Measurements from ENCODE around the gene TTC23.

TTC23 gene

DNA sequence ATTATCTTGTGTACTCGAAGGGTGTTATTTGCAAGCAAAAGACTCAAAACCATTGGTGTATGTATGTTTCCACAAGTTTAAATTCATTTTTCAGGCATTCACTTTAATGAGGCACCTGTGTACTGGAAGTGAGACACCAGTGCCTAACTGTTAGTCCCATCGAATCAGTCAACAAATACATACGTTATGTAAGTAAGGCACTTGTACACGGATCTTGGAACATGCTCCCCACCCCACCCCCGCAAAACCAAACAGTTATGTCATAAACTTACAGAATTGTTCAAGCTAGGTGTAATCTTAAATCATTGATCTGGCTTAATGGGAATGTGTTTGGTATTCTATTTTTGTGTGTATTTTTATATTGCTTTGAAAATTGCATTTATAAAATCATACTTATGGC, 19.1 kb upstream of the TTC23 start:
- Histone ChIP-seq H3K9ac (ENCODE audit: low read depth, low read length) (no peak overlapping the region), H3K4me3 (ENCODE audit: low read depth, low read length) (no peak overlapping the region), H3K36me3 (ENCODE audit: control insufficient read depth, insufficient read depth, low read length) (no peaks in the 10 kb centered on the region), H3K27me3 (ENCODE audit: control insufficient read depth, insufficient read depth, low read length) (no peaks in the 10 kb centered on the region), H3K9me3 (ENCODE audit: control insufficient read depth, insufficient read depth, low read length) (no peaks in the 10 kb centered on the region), H3K4me1 (ENCODE audit: control insufficient read depth, insufficient read depth, low read length) (no peaks in the 10 kb centered on the region)

DNA sequence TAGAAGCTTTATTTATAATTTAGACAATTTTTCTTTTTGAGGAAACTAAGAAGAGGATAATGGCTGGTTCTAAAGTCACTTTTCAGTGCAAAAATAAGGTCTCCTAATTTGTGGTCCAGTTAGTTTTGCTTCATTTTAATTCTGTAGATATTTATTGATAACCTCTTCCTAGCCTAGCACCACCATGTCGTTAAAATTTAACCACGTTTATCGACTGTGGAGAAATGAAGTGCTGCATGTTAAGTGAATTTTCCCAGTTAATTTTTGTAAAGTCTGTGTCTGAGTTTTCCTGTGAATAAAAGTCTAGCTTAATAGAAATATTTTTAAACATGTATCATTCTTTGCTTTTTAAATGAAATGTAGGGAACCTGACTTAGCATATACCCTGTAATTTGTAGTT, 18.6 kb upstream of the TTC23 start:
- Histone ChIP-seq H3K36me3 (ENCODE audit: control insufficient read depth, insufficient read depth, low read length) (no peaks in the 10 kb centered on the region), H3K9ac (ENCODE audit: low read depth, low read length) (no peak overlapping the region), H3K27me3 (ENCODE audit: control insufficient read depth, insufficient read depth, low read length) (no peaks in the 10 kb centered on the region), H3K4me3 (ENCODE audit: low read depth, low read length) (no peak overlapping the region), H3K9me3 (ENCODE audit: control insufficient read depth, insufficient read depth, low read length) (no peaks in the 10 kb centered on the region), H3K4me1 (ENCODE audit: control insufficient read depth, insufficient read depth, low read length) (no peaks in the 10 kb centered on the region)

DNA sequence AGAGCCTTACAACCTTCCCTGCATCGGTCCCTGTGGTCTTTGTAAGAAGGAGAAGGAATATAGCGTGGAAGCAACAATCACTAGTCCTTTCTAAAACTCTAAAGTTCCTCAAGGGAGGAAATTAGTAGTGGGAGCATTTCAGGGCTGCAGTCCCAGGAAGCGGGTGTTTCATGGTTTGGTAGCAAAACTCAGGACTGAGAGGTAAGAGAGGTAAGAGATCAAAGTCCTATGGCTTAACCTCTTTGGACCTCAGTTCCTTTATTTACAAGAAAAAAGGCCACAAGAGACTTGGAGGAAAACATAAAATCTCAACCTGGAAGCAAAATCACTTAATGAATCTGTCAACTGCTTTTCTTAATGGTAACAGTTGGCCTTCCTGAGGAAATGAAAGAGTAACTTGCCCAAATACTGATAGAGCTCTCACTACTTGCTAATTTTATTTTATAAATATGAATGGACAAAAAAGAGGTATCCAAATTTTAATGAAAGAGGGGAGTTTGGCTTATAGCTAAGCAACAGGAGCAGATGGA, 16.2 kb upstream of the TTC23 start:
- no peaks in the 10 kb centered on the region for H3K9me3 ChIP-seq (ENCODE audit: control insufficient read depth, insufficient read depth, low read length)
- H3K27me3 ChIP-seq (ENCODE audit: control insufficient read depth, insufficient read depth, low read length): no peaks in the 10 kb centered on the region
- H3K9ac ChIP-seq (ENCODE audit: low read depth, low read length): no peak overlapping the region
- H3K36me3 ChIP-seq (ENCODE audit: control insufficient read depth, insufficient read depth, low read length): no peaks in the 10 kb centered on the region
- no peak overlapping the region for H3K4me3 ChIP-seq (ENCODE audit: low read depth, low read length)
- no peaks in the 10 kb centered on the region for H3K4me1 ChIP-seq (ENCODE audit: control insufficient read depth, insufficient read depth, low read length)

DNA sequence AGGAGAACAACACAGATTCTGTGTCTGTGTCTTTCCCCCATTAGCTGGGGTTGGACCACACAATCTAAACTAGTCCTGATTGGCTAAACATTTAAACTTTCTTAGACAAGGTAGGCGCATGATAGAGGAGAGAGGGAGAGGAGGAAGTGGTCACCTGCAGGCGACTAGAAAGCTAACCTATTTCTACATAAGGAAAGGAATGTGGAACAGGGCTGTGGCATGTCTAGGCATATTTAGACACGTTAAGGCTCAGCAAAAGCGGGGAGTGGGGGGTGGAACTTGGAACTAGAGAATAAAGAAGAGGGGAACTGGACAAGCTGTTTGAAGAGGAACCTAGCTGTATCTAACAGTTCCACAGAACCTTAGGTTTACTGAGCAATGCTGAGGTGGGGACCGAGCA, 14.7 kb upstream of the TTC23 start:
- Histone ChIP-seq H3K9ac (ENCODE audit: low read depth, low read length) (no peak overlapping the region), H3K27me3 (ENCODE audit: control insufficient read depth, insufficient read depth, low read length) (no peaks in the 10 kb centered on the region), H3K4me3 (ENCODE audit: low read depth, low read length) (no peak overlapping the region), H3K9me3 (ENCODE audit: control insufficient read depth, insufficient read depth, low read length) (no peaks in the 10 kb centered on the region), H3K36me3 (ENCODE audit: control insufficient read depth, insufficient read depth, low read length) (no peaks in the 10 kb centered on the region), H3K4me1 (ENCODE audit: control insufficient read depth, insufficient read depth, low read length) (no peaks in the 10 kb centered on the region)

DNA sequence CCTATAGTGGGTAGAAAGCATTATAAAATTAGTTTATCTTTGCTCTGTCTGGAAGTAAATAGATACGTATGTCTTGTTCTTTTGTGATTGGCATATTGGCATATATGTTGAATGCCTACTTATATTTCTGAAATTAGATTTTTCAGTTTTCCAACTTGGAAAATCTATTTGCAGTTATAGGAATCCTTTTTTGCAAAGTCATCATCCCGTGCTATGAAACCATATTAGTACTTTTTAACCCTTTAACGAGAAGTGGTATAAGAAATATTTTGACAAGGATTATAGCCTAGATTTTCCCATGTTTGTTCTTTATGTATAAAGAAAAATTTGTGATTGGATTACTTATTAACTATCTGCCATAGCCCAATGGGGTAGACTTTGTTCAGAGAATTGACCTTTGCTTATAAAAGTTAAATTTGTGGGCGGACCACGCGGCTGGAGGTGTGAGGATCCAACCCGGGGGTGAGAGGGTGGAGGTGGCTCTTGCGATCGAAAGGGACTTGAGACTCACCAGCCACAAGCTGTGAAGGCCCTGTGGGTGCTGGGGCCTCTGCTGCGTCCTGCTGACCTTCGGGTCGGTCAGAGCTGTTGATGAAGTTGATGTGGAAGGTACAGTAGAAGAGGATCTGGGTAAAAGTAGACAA, 7.8 kb upstream of the TTC23 start:
- H3K4me3 ChIP-seq (ENCODE audit: low read depth, low read length): no peak overlapping the region
- no peaks in the 10 kb centered on the region for H3K9me3 ChIP-seq (ENCODE audit: control insufficient read depth, insufficient read depth, low read length)
- no peaks in the 10 kb centered on the region for H3K36me3 ChIP-seq (ENCODE audit: control insufficient read depth, insufficient read depth, low read length)
- peaks cover 3% of the 10 kb centered on the region for H3K27me3 ChIP-seq (ENCODE audit: control insufficient read depth, insufficient read depth, low read length)
- no peak overlapping the region for H3K9ac ChIP-seq (ENCODE audit: low read depth, low read length)
- H3K4me1 ChIP-seq (ENCODE audit: control insufficient read depth, insufficient read depth, low read length): no peaks in the 10 kb centered on the region

DNA sequence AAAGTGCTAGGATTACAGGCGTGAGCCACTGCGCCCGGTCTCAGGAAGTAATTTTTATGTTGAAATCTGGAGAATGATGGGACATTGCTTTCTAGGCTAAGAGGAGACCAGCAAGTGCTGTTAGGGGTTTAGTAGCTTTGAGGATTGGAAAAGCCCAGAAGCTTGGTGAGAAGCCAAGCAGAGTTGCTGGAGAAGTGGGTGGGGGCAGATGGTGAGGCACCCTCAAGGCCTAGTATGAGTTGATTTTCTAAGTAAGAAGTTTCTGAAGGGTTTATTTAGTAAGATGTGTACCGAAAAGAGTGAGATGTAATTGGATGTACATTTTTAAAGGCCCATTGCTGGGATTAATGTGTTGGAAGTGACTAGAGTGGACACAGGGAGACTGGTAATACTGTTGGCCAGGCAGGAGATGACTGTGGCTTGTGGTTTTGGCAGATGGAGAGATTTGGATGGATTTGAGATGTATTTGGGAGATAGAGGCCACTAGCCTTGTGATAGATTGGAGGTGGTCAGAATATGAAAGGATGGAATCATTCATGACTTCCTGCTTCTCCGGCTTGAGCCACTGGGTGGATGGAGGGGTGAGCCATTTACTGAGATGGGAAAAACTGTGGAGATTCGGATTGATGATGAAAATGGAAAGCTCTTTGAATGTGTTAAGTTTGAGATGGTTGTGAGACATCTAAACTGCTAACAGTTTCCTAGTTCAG, 4.2 kb upstream of the TTC23 start:
- H3K9ac ChIP-seq (ENCODE audit: low read depth, low read length): no peak overlapping the region
- no peaks in the 10 kb centered on the region for H3K9me3 ChIP-seq (ENCODE audit: control insufficient read depth, insufficient read depth, low read length)
- no peaks in the 10 kb centered on the region for H3K4me1 ChIP-seq (ENCODE audit: control insufficient read depth, insufficient read depth, low read length)
- peaks cover 6% of the 10 kb centered on the region for H3K27me3 ChIP-seq (ENCODE audit: control insufficient read depth, insufficient read depth, low read length)
- H3K36me3 ChIP-seq (ENCODE audit: control insufficient read depth, insufficient read depth, low read length): no peaks in the 10 kb centered on the region
- no peak overlapping the region for H3K4me3 ChIP-seq (ENCODE audit: low read depth, low read length)

DNA sequence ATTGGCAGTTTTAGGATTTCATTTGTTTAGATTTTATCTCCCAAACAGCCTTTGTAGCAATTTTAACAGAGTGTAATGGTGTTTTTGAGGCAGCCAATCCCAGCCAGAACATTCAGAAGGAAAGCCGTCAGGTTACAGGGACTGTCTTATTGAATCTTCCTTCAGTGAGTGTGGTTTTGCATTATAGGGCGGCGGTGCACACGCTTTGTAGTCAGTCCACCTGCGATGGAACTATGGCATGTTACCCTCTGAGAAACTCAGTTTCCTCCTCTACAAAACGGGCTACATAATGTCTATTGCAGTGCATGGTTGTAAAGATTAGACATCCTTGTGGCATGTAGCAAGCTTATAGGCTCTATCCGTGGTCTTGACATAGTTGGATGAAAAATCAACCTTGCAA, 2.9 kb upstream of the TTC23 start:
- Histone ChIP-seq H3K27me3 (ENCODE audit: control insufficient read depth, insufficient read depth, low read length) (peaks cover 6% of the 10 kb centered on the region), H3K36me3 (ENCODE audit: control insufficient read depth, insufficient read depth, low read length) (no peaks in the 10 kb centered on the region), H3K9ac (ENCODE audit: low read depth, low read length) (no peak overlapping the region), H3K4me3 (ENCODE audit: low read depth, low read length) (peak overlapping the region; percentile 72), H3K4me1 (ENCODE audit: control insufficient read depth, insufficient read depth, low read length) (no peaks in the 10 kb centered on the region), H3K9me3 (ENCODE audit: control insufficient read depth, insufficient read depth, low read length) (no peaks in the 10 kb centered on the region)

DNA sequence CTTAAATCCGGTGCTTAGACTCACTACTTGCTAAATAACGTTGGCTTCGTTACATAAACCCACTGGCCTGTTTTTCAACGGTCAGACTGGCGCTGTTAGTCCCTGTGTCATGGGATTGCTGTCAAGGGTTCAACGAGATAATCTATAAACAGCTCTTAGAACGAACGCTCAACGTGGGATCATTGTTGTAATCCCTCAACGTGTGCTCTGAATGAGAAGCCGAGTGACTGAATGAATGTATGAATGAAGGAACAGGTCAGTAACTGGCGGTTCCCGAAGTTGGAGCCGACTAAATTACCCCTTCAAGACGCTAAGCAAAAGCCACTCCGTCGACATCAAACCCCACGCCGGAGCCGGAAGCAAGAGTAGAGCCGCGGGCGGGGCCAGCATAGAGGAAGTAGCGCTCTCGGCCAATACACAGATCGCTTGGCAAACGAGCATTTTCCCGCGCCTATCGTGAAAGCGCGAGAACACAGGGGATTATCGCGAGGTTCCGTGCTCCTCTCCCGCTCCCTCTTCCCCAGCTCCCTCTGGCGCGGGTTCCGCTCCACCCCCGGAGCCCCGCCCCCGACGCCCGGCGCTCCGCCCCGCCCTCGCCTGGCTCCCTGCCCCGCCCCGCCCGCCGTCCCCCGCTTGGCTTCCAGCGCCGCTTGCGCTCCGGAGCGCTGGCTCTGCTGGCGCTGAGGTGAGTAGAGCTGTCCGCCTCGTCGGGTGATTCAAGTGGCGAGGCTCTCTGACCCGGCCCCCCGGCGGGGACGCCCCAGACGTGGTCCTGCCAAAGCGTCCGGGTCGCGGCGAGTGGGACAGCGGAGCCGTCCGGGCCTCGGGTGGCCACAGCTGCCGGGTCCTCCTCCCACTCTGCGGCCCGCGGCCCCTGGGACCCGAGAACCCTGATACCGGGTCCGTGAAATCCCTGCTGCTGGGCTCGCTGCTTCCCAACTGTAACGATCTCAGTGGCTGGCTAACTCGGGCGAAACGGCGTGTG, 1.8 kb upstream of the TTC23 start, which contains the start of gene LRRC28:
Gene LRRC28 (plus strand): TSS at position 625 of the 985 bp plus-strand sequence. CDS start 4,477 bp downstream, outside the sequence.
- H3K9ac ChIP-seq (ENCODE audit: low read depth, low read length): peak within 1 kb of the TSS; percentile 86
- H3K27me3 ChIP-seq (ENCODE audit: control insufficient read depth, insufficient read depth, low read length): peaks cover 6% of the 10 kb centered on the region
- H3K36me3 ChIP-seq (ENCODE audit: control insufficient read depth, insufficient read depth, low read length): no peaks in the 10 kb centered on the region
- no peaks in the 10 kb centered on the region for H3K9me3 ChIP-seq (ENCODE audit: control insufficient read depth, insufficient read depth, low read length)
- H3K4me1 ChIP-seq (ENCODE audit: control insufficient read depth, insufficient read depth, low read length): no peaks in the 10 kb centered on the region
- peak within 1 kb of the TSS; percentile 88 for H3K4me3 ChIP-seq (ENCODE audit: low read depth, low read length)

DNA sequence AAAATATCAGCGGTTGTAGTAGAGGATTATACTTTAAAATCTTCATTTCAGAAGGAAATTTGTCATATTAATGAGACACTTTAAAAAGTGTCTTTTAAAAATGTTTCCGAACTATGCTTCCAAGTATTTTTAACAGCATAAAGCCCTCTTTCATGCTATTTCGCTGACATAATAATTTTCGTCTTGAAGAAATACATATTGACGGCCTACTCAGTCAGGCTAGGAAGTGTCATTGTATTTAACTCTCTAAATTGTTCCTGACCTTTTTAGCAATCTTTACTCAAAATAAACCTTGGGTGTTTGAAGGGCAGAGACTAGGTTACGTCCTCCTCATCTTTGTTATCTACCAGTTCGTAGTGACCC, 1.1 kb upstream of the TTC23 start:
- H3K36me3 ChIP-seq (ENCODE audit: control insufficient read depth, insufficient read depth, low read length): no peaks in the 10 kb centered on the region
- H3K9me3 ChIP-seq (ENCODE audit: control insufficient read depth, insufficient read depth, low read length): no peaks in the 10 kb centered on the region
- no peaks in the 10 kb centered on the region for H3K4me1 ChIP-seq (ENCODE audit: control insufficient read depth, insufficient read depth, low read length)
- peak overlapping the region; percentile 88 for H3K4me3 ChIP-seq (ENCODE audit: low read depth, low read length)
- peak overlapping the region; percentile 86 for H3K9ac ChIP-seq (ENCODE audit: low read depth, low read length)
- peaks cover 6% of the 10 kb centered on the region for H3K27me3 ChIP-seq (ENCODE audit: control insufficient read depth, insufficient read depth, low read length)

DNA sequence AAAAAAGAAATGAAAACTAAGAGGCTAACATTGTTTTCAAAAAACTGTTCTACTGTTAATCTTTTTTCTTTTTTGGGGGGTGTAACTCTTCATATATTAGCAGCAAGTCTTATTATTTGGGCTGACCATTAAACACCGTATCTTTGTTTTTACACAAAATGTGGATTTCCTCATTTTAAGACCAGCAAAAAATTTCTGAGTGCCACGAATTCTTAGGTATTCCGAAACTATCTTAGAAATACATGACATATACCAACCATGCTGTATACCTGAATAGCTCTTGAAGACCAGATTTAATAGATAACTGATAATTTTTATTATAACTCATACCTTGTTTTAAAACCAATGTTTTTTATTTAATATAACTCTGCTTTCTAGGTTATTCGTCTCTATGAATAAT, 620 bp upstream of the TTC23 start:
- Histone ChIP-seq H3K9ac (ENCODE audit: low read depth, low read length) (no peak overlapping the region), H3K9me3 (ENCODE audit: control insufficient read depth, insufficient read depth, low read length) (no peaks in the 10 kb centered on the region), H3K36me3 (ENCODE audit: control insufficient read depth, insufficient read depth, low read length) (no peaks in the 10 kb centered on the region), H3K4me1 (ENCODE audit: control insufficient read depth, insufficient read depth, low read length) (no peaks in the 10 kb centered on the region), H3K27me3 (ENCODE audit: control insufficient read depth, insufficient read depth, low read length) (peaks cover 6% of the 10 kb centered on the region), H3K4me3 (ENCODE audit: low read depth, low read length) (peak overlapping the region; percentile 88)

DNA sequence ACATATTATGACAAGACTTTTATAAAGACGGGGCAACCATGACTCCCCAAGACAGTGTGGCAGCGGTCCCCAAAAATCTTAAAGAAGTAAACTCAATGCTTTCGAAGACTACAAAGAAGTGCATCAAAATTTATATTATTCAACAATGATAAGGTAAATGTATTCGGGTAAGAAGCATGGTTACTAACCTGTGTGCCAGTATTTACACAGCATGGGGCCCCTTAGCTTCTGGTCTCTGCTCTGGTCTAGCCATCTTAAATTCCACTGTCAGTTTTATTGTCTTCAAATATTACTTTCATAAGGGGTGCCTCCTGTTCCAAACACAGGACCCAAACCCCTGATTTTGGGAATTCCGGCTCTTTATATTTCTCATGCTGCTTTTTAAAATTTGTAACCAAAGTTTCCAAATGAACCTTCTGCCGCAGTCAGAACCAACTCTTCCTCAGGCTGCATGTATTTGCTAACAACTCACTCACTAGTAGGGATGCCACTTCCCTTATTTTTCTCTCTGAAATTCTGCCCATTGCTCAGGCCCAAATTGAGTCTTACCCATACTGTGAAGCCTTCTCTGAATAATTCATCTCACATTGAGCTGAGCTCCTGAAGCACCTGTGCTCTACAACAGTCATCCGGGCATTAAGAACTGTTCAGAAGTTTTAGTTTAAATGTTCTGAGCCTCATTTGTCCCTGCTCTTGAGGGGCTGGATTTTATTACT, 1.2 kb downstream of the TTC23 start:
- H3K27me3 ChIP-seq (ENCODE audit: control insufficient read depth, insufficient read depth, low read length): peaks cover 6% of the 10 kb centered on the region
- H3K9ac ChIP-seq (ENCODE audit: low read depth, low read length): no peak overlapping the region
- H3K4me1 ChIP-seq (ENCODE audit: control insufficient read depth, insufficient read depth, low read length): no peaks in the 10 kb centered on the region
- H3K4me3 ChIP-seq (ENCODE audit: low read depth, low read length): peak overlapping the region; percentile 88
- no peaks in the 10 kb centered on the region for H3K9me3 ChIP-seq (ENCODE audit: control insufficient read depth, insufficient read depth, low read length)
- H3K36me3 ChIP-seq (ENCODE audit: control insufficient read depth, insufficient read depth, low read length): no peaks in the 10 kb centered on the region

Data from iPS-15b (cell line).